ENCODE results near the gene EMC6.

GRCh38 chr17:3699951-3700350 lies 31.3 kb downstream of the EMC6 start:
- no peak for TF ChIP-seq POLR2A (IDR thresholded peaks at IDR 0.05; ENCODE audit: low read length)
- TF ChIP-seq GATA1 (IDR thresholded peaks at IDR 0.05; ENCODE audit: low read depth, low read length): no peak

Data from erythroblast (primary cell).